Fibroblast of the aortic adventitia (primary cell): Measurements from ENCODE around the gene ADAT2. TPM values are rescaled to one million over a fixed set of nuclear protein-coding genes. Genes with fewer than 3 reads are reported as not detected.

ENCODE experiments used
- DNase-seq: peaks from one replicate; pipeline ENCODE4 v3.0.0-alpha.2; 2010; ENCODE audit warnings: low read depth
- H3K4me3 ChIP-seq: 2 replicates; pipeline ENCODE4 v1.5.1; 2011; ENCODE audit warnings: low read depth, mild to moderate bottlenecking, control low read depth, low read length, moderate library complexity
- total RNA-seq: library from RNA; depleted of rRNA; stranded (reverse); fragments of >200 nt; gene quantifications from 2 replicates; pipeline ENCODE4 v1.2.3, GENCODE V29; 2012; ENCODE audit warnings: low replicate concordance
- TF ChIP-seq, protein P1 (sequence below): IDR thresholded peaks from 2 replicates; pipeline ENCODE4 v1.5.1; 2011; ENCODE audit warnings: mild to moderate bottlenecking, low read length, control low read depth, inconsistent platforms; ENCODE audit not compliant: insufficient read depth

ADAT2 gene
- total RNA-seq, 1 donor: 7.1 TPM

DNA sequence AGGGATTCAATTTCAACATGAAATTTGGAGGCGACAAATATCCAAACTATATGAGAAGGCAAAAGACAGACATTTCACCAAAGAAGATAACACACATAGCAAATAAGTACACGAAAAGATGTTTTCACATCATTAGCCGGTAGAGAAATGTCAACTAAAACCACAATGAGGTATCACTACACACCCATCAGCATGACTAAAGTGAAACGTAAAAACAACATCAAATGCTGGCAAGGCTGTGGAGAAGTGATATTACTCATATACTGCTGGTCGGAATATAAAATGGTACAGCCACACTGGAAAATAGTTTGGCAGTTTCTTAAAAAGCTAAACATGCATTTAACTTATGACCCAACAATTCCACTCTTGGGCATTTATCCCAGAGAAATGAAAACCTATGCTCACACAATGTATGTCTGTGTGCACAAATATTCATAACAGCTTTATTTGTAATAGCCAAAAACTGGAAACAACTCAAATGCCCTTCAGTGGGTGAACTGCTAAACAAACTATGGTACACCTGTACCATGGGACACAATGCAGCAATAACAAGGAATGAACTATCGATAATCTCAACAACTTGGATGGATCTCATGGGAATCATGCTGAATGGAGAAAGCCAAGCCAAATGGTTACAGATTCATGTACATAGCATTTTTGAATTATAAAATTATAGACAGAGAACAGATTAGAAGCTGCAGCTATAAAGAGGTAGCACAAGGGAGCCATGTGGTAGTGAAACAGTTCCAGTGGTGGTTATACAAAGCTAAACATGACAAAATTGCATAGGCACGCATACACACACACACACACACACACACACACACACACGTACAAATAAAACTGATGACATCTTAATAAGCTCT is 8.6 kb downstream of the ADAT2 start:
- DNase-seq: peak; percentile 68
- no peak overlapping the region for H3K4me3 ChIP-seq
- TF ChIP-seq, protein P1, sequence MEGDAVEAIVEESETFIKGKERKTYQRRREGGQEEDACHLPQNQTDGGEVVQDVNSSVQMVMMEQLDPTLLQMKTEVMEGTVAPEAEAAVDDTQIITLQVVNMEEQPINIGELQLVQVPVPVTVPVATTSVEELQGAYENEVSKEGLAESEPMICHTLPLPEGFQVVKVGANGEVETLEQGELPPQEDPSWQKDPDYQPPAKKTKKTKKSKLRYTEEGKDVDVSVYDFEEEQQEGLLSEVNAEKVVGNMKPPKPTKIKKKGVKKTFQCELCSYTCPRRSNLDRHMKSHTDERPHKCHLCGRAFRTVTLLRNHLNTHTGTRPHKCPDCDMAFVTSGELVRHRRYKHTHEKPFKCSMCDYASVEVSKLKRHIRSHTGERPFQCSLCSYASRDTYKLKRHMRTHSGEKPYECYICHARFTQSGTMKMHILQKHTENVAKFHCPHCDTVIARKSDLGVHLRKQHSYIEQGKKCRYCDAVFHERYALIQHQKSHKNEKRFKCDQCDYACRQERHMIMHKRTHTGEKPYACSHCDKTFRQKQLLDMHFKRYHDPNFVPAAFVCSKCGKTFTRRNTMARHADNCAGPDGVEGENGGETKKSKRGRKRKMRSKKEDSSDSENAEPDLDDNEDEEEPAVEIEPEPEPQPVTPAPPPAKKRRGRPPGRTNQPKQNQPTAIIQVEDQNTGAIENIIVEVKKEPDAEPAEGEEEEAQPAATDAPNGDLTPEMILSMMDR: no peak

DNA sequence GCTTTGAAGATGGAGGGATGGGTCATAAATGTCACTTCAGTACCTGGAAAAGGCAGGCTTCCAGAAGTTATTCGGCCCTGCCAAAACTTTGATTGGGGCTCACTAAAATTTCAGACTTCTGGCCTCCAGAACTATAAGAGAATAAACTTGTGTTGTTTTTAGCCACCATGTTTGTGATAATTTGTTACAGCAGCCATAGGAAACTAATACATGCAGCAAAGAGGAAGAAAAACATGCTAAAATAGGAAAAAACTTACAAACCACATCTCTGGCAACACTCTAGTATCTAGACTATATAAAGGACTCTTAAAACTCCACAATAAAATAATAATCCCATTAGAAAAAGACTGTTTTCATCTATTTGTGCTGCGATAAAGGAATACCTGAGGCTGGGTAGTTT is 9.5 kb downstream of the ADAT2 start:
- no peak overlapping the region for H3K4me3 ChIP-seq
- no peak for DNase-seq
- TF ChIP-seq, protein P1: no peak

DNA sequence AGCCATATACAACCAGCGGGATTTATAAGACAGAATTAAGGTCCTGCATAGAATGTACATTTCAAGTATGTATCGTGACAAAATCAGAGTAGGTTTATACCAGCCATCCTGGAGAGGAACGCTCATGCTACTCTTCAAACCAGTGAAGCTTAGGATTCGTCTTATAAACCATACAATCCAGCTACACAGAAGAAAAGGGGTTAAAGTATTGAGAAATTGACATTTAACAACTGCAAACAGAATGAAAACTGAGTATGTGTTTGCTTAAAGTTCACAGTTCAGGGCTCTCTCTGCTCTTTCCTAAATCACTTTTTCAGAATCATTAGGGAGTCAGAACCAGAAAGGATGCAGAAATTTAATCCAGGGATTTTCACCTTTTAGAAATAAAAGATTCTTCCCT is 17.9 kb downstream of the ADAT2 start:
- DNase-seq: no peak
- TF ChIP-seq, protein P1: no peak
- H3K4me3 ChIP-seq: no peak overlapping the region

DNA sequence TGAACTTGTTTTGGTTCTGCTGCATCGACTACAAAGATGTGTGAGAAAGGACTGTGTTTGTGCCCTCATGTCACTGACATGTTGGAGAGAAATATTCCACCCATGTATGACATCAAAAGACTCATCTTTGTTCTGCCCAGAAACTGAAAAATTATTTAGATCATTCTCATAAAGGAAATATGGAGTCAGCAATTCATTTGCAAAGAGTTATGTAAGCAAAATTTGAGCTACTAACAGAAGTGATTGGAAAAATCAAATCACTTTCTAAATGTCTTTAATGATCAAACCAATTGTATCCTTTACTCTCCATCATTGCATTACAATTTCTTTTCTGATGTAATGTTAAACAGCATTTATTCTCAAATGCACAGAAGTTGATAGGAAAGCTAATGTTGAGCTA is 19.3 kb downstream of the ADAT2 start:
- TF ChIP-seq, protein P1: no peak
- H3K4me3 ChIP-seq: no peak overlapping the region
- no peak for DNase-seq

DNA sequence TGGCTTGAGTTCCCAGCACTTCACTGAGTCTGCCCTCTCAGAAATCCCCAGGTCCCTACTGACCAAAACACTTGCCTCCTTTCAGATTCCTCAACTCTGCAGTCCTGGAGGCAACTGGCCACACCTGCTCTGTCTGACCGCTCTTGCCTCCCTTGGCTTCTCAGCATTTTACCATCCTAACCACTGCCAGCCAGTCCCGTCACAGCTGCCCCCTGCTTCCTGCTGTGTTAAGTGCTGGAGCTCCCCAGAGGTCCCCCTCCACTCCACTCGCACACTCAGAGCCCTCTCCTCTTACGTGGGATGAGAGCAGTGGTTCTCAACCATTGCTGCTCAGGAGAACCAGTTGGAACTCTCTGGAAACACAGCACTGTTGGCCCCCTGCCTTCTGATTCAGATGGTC is 20.5 kb downstream of the ADAT2 start:
- DNase-seq: no peak

DNA sequence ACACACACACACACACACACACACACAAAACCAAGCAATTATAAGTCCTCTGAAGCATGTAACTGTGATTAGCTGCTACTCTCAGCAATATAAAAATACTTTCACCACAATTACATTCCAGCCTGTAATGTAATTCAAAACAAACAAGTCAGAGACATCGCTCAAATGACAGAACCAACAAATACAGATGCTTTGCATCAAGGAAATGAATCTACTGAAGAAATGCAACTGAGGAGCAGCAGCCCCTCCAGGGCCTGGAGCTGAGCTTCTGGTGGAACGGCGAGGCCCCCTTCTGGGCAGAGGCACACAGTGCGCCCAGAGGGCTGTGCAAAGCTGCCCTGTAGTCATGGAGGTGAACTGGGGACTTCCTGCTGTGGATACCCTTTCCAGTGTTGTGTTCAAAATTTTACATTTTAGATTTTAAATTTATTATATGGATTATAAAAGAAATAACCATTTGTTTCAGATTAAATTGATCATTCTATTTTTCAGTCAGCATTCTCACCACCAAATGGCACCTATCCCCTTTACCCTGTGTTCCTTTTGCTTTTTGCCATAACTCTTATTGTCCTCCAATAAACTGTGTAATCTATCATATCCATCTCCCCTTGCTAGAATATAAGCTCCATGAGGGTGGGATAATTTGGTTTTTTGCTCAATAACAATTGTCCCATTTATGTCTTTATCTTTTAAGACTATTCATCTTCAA is 23.2 kb downstream of the ADAT2 start:
- TF ChIP-seq, protein P1: peak; percentile 100
- H3K4me3 ChIP-seq: no peak overlapping the region
- DNase-seq: peak; percentile 85

More for the DNA sequence above, 20.5 kb downstream of the ADAT2 start:
- no peak overlapping the region for H3K4me3 ChIP-seq
- TF ChIP-seq, protein P1: no peak
